Neural progenitor cell (in vitro differentiated cells): ENCODE measurements around the gene ARHGEF4.

Experiments
- EZH2 ChIP-seq: fragments of 200-600 bp; sonication (generic); IDR thresholded peaks from 2 replicates; pipeline ENCODE4 v1.6.1; 2017; ENCODE audit warnings: antibody characterized with exemption, mild to moderate bottlenecking, moderate library complexity
- EZH2phosphoT487 ChIP-seq: fragments of 200-600 bp; sonication (generic); IDR thresholded peaks from 2 replicates; pipeline ENCODE4 v1.6.1; 2017; ENCODE audit warnings: antibody characterized with exemption
- TF ChIP-seq, protein P1 (sequence below): fragments of 200-600 bp; sonication (generic); IDR thresholded peaks from 2 replicates; pipeline ENCODE4 v1.5.1; 2017; ENCODE audit warnings: antibody characterized with exemption, mild to moderate bottlenecking

- TF ChIP-seq EZH2 (no peak), EZH2phosphoT487 (no peak)
- TF ChIP-seq, protein P1, sequence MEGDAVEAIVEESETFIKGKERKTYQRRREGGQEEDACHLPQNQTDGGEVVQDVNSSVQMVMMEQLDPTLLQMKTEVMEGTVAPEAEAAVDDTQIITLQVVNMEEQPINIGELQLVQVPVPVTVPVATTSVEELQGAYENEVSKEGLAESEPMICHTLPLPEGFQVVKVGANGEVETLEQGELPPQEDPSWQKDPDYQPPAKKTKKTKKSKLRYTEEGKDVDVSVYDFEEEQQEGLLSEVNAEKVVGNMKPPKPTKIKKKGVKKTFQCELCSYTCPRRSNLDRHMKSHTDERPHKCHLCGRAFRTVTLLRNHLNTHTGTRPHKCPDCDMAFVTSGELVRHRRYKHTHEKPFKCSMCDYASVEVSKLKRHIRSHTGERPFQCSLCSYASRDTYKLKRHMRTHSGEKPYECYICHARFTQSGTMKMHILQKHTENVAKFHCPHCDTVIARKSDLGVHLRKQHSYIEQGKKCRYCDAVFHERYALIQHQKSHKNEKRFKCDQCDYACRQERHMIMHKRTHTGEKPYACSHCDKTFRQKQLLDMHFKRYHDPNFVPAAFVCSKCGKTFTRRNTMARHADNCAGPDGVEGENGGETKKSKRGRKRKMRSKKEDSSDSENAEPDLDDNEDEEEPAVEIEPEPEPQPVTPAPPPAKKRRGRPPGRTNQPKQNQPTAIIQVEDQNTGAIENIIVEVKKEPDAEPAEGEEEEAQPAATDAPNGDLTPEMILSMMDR: no peak
These were observed 56.4 kb downstream of the ARHGEF4 start for GRCh38 chr2:130892793-130893785.
